Activated effector memory CD4-positive, alpha-beta T cell treated with anti-CD3 and anti-CD28 coated beads, Interleukin-2, amount 50 U/mL, for 16 hours (primary cell): Measurements from ENCODE around the gene ADGRF5.

ENCODE experiments used
- DNase-seq: peaks from one replicate; pipeline ENCODE4 v3.0.0-alpha.2; 2020

Gene ADGRF5

GRCh38 chr6:46927066-46927465 is 5.3 kb upstream of the ADGRF5 start:
- no peak for DNase-seq

- no peak for DNase-seq
Observed at GRCh38 chr6:46926481-46926880, 4.7 kb upstream of the ADGRF5 start.

GRCh38 chr6:46925563-46926253 is 4.0 kb upstream of the ADGRF5 start:
- DNase-seq: no peak

GRCh38 chr6:46923476-46923875 is 1.7 kb upstream of the ADGRF5 start:
- DNase-seq: no peak

- DNase-seq: no peak
Observed at GRCh38 chr6:46921059-46921458, 679 bp downstream of the ADGRF5 start.

- no peak for DNase-seq
Observed at GRCh38 chr6:46918806-46919205, 2.9 kb downstream of the ADGRF5 start.

- DNase-seq: no peak
Observed at GRCh38 chr6:46917002-46917545, 4.7 kb downstream of the ADGRF5 start.

GRCh38 chr6:46915866-46916265 is 5.9 kb downstream of the ADGRF5 start:
- no peak for DNase-seq

- DNase-seq: no peak
Observed at GRCh38 chr6:46915380-46915779, 6.4 kb downstream of the ADGRF5 start.

GRCh38 chr6:46914279-46914810 is 7.4 kb downstream of the ADGRF5 start:
- no peak for DNase-seq

- DNase-seq: no peak
Observed at GRCh38 chr6:46909371-46909770, 12.4 kb downstream of the ADGRF5 start.

GRCh38 chr6:46906776-46907175 is 15.0 kb downstream of the ADGRF5 start:
- no peak for DNase-seq

- DNase-seq: no peak
Observed at GRCh38 chr6:46904117-46904516, 17.6 kb downstream of the ADGRF5 start.

- no peak for DNase-seq
Observed at GRCh38 chr6:46903175-46903574, 18.6 kb downstream of the ADGRF5 start.

- DNase-seq: no peak
Observed at GRCh38 chr6:46901882-46902314, 19.8 kb downstream of the ADGRF5 start.

GRCh38 chr6:46900266-46900665 is 21.5 kb downstream of the ADGRF5 start:
- no peak for DNase-seq

- DNase-seq: no peak
Observed at GRCh38 chr6:46899659-46900058, 22.1 kb downstream of the ADGRF5 start.

- DNase-seq: no peak
Observed at GRCh38 chr6:46898006-46898405, 23.7 kb downstream of the ADGRF5 start.

- DNase-seq: no peak
Observed at GRCh38 chr6:46896871-46897270, 24.9 kb downstream of the ADGRF5 start.

- DNase-seq: no peak
Observed at GRCh38 chr6:46895930-46896329, 25.8 kb downstream of the ADGRF5 start.

- no peak for DNase-seq
Observed at GRCh38 chr6:46894433-46894832, 27.3 kb downstream of the ADGRF5 start.

GRCh38 chr6:46893648-46894047 is 28.1 kb downstream of the ADGRF5 start:
- no peak for DNase-seq

GRCh38 chr6:46891252-46891795 is 30.4 kb downstream of the ADGRF5 start:
- no peak for DNase-seq

- DNase-seq: no peak
Observed at GRCh38 chr6:46888578-46888977, 33.2 kb downstream of the ADGRF5 start.
